Tibial nerve (tissue), 3 donors: ENCODE data around the gene EMP2.

Experiments used
- CTCF ChIP-seq, 5 experiments: fragments of 200-600 bp in 3 of 5; fragments of 450-650 bp in 2 of 5; sonication (generic) in 3 of 5; IDR thresholded peaks; one replicate each; pipeline ENCODE4 v1.5.1; 2016 to 2019; ENCODE audit warnings: antibody characterized with exemption in 5 of 5, mild to moderate bottlenecking in 3 of 5, moderate library complexity in 2 of 5
- POLR2A ChIP-seq, 2 donors: fragments of 450-650 bp; IDR thresholded peaks; one replicate each; pipeline ENCODE4 v1.6.1; 2017; ENCODE audit warnings: antibody characterized with exemption in 2 of 2, mild to moderate bottlenecking in 2 of 2, moderate library complexity in 2 of 2

GRCh38 chr16:10577305-10578202, 2.8 kb downstream of the EMP2 start:
- no peak for TF ChIP-seq CTCF (IDR thresholded peaks at IDR 0.05)
- TF ChIP-seq POLR2A (IDR thresholded peaks at IDR 0.05), result no peak
